Endodermal cell (in vitro differentiated cells): Measurements from ENCODE around the gene CD81. TPM values are rescaled to one million over a fixed set of nuclear protein-coding genes. Genes with fewer than 3 reads are reported as not detected.

Experiments used
- DNase-seq: peaks from one replicate; pipeline ENCODE4 v3.0.0-alpha.2; 2017
- H3K27ac ChIP-seq: 2 replicates; pipeline ENCODE4 v1.5.1; 2013; ENCODE audit warnings: mild to moderate bottlenecking, low read depth, low read length, moderate library complexity
- H3K27me3 ChIP-seq: 2 replicates; pipeline ENCODE4 v1.6.1; 2013; ENCODE audit warnings: mild to moderate bottlenecking, low read length, moderate library complexity; ENCODE audit not compliant: insufficient read depth, control insufficient read depth, poor library complexity, severe bottlenecking
- H3K36me3 ChIP-seq: 2 replicates; pipeline ENCODE4 v1.7.0; 2013; ENCODE audit warnings: mild to moderate bottlenecking, low read length, moderate library complexity; ENCODE audit not compliant: control insufficient read depth, insufficient read depth
- H3K4me1 ChIP-seq: one replicate; pipeline ENCODE4 v1.7.0; 2013; ENCODE audit warnings: low read length; ENCODE audit not compliant: control insufficient read depth, insufficient read depth
- H3K4me3 ChIP-seq: 2 replicates; pipeline ENCODE4 v1.5.1; 2013; ENCODE audit warnings: mild to moderate bottlenecking, low read length, moderate library complexity
- H3K9ac ChIP-seq: 2 replicates; pipeline ENCODE4 v1.6.1; 2013; ENCODE audit warnings: mild to moderate bottlenecking, low read length, moderate library complexity; ENCODE audit not compliant: poor library complexity, severe bottlenecking; ENCODE audit errors: extremely low read depth
- H3K9me3 ChIP-seq: 2 replicates; pipeline ENCODE4 v1.6.1; 2013; ENCODE audit warnings: mild to moderate bottlenecking, low read length, moderate library complexity; ENCODE audit not compliant: control insufficient read depth
- H3K27ac Mint-ChIP-seq: 2 replicates; pipeline ENCODE4 v1.8.0; 2020; ENCODE audit warnings: mixed read lengths
- H3K27me3 Mint-ChIP-seq: 2 replicates; pipeline ENCODE4 v1.8.0; 2021; ENCODE audit warnings: mild to moderate bottlenecking, mixed read lengths; ENCODE audit not compliant: insufficient read depth
- H3K36me3 Mint-ChIP-seq: 2 replicates; pipeline ENCODE4 v1.8.0; 2020; ENCODE audit warnings: low read depth, mixed read lengths
- H3K4me1 Mint-ChIP-seq: 2 replicates; pipeline ENCODE4 v1.8.0; 2020; ENCODE audit warnings: mixed read lengths
- H3K4me3 Mint-ChIP-seq: 2 replicates; pipeline ENCODE4 v1.8.0; 2020; ENCODE audit warnings: mild to moderate bottlenecking, moderate library complexity, mixed read lengths
- H3K9me3 Mint-ChIP-seq: 2 replicates; pipeline ENCODE4 v1.8.0; 2020; ENCODE audit warnings: mild to moderate bottlenecking, mixed read lengths
- CTCF ChIP-seq: fragments of 200-600 bp; sonication (generic); conservative IDR thresholded peaks from 2 replicates; pipeline ENCODE4 v1.5.0; 2021; ENCODE audit warnings: antibody characterized with exemption, mild to moderate bottlenecking
- WGBS, 2 experiments: methylation state at CpG; one replicate each; pipeline versions ENCODE4 v1.1.5 to v1.1.7; 2013; ENCODE audit warnings: missing lambda C conversion rate in 2 of 2, mixed read lengths in 1 of 2; ENCODE audit not compliant: insufficient coverage in 1 of 2, insufficient read length in 1 of 2; 5-methylcytosine and 5-hydroxymethylcytosine counted together
- total RNA-seq, 2 donors: library from RNA; stranded (reverse); fragmentation: NEBNext Ultra II Directional in 1 of 2; extraction: Animal tissue kit (Norgen Biotek cat#: 25700) in 1 of 2; gene quantifications; 2 replicates in 1 of 2; 3 replicates in 1 of 2; pipeline ENCODE4 v1.2.1, GENCODE V29; 2021

Gene CD81
- total RNA-seq, 2 donors from 2014 or later: 275 to 331 TPM

DNA sequence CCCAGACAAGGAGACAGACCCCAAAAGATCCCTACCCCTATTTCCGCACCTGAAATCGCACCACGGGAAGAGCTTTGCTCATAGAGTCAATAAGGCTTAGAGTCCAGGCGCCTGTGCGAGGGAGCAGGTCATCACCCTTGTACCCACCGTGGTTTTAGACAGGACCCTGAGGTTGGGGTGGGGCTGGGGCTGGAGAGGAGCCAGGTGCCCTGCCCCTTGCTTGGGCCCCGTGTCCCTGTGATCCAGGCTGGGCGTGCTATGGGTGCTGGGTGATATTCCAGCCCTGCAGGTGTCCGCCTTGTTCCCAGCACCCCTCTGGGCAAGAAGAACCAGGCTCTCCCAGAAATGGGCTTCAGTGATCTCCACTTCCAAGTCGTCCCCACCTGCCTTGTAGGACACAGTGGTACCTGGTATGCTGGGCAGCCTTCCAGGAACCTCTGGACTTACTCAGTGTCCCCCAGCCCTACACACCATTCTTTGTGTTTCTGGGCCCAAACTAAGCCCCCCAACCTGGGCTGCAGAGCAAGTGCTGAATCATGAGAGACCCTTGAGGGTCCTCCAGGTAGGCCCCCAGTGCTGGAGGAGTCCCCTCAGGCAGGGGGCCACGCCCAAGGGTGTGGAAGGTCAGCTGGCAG lies 4.5 kb downstream of the CD81 start:
- Mint-ChIP-seq H3K4me3 (no peak overlapping the region), H3K9me3 (no peaks in the 10 kb centered on the region), H3K27me3 (no peaks in the 10 kb centered on the region), H3K36me3 (peaks cover 13% of the 10 kb centered on the region), H3K4me1 (peaks cover 13% of the 10 kb centered on the region), H3K27ac (peak overlapping the region; percentile 58)
- Histone ChIP-seq H3K9ac (no peak overlapping the region), H3K36me3 (peaks cover 4% of the 10 kb centered on the region), H3K27me3 (no peaks in the 10 kb centered on the region), H3K27ac (no peak overlapping the region), H3K4me3 (no peak overlapping the region), H3K9me3 (no peaks in the 10 kb centered on the region), H3K4me1 (no peaks in the 10 kb centered on the region)
- 90 to 94% methylated on average over 8 to 11 of the region's 11 CpGs for WGBS, 2 experiments
- no peak for TF ChIP-seq CTCF
- DNase-seq: no peak

GRCh38 chr11:2382129-2382517 lies 5.0 kb downstream of the CD81 start:
- H3K4me1 ChIP-seq: no peaks in the 10 kb centered on the region
- no peak overlapping the region for H3K9ac ChIP-seq
- Mint-ChIP-seq H3K4me3 (no peak overlapping the region), H3K4me1 (peaks cover 13% of the 10 kb centered on the region), H3K36me3 (peaks cover 13% of the 10 kb centered on the region), H3K27ac (peak overlapping the region; percentile 68), H3K27me3 (no peaks in the 10 kb centered on the region), H3K9me3 (no peaks in the 10 kb centered on the region)
- WGBS, 2 experiments: 83 to 95% methylated on average over 1 to 10 of the region's 11 CpGs
- TF ChIP-seq CTCF: no peak
- H3K27ac ChIP-seq: no peak overlapping the region
- no peaks in the 10 kb centered on the region for H3K9me3 ChIP-seq
- no peaks in the 10 kb centered on the region for H3K27me3 ChIP-seq
- H3K4me3 ChIP-seq: no peak overlapping the region
- peaks cover 4% of the 10 kb centered on the region for H3K36me3 ChIP-seq
- DNase-seq: no peak

DNA sequence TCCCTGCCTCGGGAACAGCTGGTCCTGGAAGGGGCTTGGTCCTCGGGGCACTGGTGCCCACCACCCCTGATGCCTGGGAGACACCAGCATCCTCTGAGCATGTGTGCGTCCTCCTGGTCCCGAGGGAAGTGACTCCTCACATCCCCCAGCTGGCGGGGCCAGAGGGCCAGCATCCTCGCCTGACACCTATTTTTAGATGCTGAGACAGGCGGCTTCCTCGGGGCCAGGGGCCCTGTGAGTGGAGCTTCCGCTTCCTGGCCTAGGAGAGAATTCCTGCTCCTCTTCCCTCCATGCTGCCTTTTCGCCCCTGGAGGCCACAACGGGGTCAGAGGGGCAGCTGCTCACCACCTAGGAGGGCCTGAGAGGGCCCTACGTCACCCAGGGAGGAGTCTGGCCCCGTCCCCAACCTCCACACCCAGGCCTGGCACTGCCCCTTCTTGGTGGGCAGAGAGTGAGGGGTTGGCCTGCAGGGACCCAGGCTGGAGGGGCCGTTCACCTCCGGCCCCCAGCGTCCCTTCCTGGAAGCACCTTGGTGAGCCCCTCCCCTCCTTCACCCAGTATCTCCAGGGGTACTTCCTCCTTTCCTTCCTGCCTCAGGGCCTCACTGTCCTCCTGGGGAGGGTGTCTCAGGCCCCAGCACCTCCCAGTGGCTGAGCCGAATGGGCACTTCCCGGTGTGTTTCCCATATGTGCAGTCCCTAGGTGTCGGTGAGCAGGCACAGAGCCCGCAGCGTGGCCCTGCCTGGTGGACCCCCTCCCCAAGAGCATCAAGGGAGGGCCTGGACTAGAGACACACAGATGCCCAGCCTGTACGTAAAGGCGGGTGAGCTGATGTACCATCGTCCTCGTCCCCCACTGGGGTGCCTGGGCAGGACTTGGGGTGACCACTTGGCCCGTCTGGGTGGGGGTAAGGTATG lies 6.1 kb downstream of the CD81 start:
- Mint-ChIP-seq H3K4me1 (peaks cover 13% of the 10 kb centered on the region), H3K27me3 (no peaks in the 10 kb centered on the region), H3K9me3 (no peaks in the 10 kb centered on the region), H3K27ac (peak overlapping the region; percentile 55), H3K36me3 (peaks cover 13% of the 10 kb centered on the region), H3K4me3 (no peak overlapping the region)
- Histone ChIP-seq H3K9me3 (no peaks in the 10 kb centered on the region), H3K9ac (no peak overlapping the region), H3K27me3 (no peaks in the 10 kb centered on the region), H3K27ac (no peak overlapping the region), H3K36me3 (peaks cover 4% of the 10 kb centered on the region), H3K4me3 (no peak overlapping the region), H3K4me1 (no peaks in the 10 kb centered on the region)
- WGBS, 2 experiments: 90 to 96% methylated on average over 12 to 26 of the region's 26 CpGs
- peak; percentile 70 for DNase-seq
- no peak for TF ChIP-seq CTCF
